Keratinocyte (primary cell): Measurements from ENCODE around the gene SLIT3. TPM values are rescaled to one million over a fixed set of nuclear protein-coding genes. Genes with fewer than 3 reads are reported as not detected.

Experiments used
- DNase-seq: peaks from one replicate; pipeline ENCODE4 v3.0.0-alpha.2; 2011; ENCODE audit warnings: low read depth, missing footprints, low spot score
- FAIRE-seq: peaks from 2 replicates; lab custom pipeline; 2011; peaks lifted over from hg19 to GRCh38; lab: Jason Lieb, UNC
- H2AFZ ChIP-seq: 2 replicates; pipeline ENCODE4 v1.6.0; 2012; ENCODE audit warnings: low read length, control low read depth, inconsistent platforms; ENCODE audit not compliant: control insufficient read depth
- H3K27ac ChIP-seq: 2 replicates; pipeline ENCODE4 v1.5.1; 2011; ENCODE audit warnings: low read length; ENCODE audit not compliant: control insufficient read depth, insufficient read depth
- H3K27me3 ChIP-seq: 3 replicates; pipeline ENCODE4 v1.6.0; 2011; ENCODE audit warnings: low read length; ENCODE audit not compliant: control insufficient read depth, insufficient read depth; ENCODE audit errors: extremely low read depth
- H3K36me3 ChIP-seq, 2 experiments: 2 replicates in 1 of 2; 3 replicates in 1 of 2; pipeline ENCODE4 v1.5.1; 2011; ENCODE audit warnings: low read length in 2 of 2, mild to moderate bottlenecking in 1 of 2; ENCODE audit not compliant: control insufficient read depth in 2 of 2, insufficient read depth in 2 of 2; ENCODE audit errors: extremely low read depth in 1 of 2
- H3K4me1 ChIP-seq: 3 replicates; pipeline ENCODE4 v1.5.1; 2011; ENCODE audit warnings: low read length; ENCODE audit not compliant: control insufficient read depth, insufficient read depth; ENCODE audit errors: extremely low read depth
- H3K4me2 ChIP-seq: 3 replicates; pipeline ENCODE4 v1.6.0; 2011; ENCODE audit warnings: low read depth, low read length; ENCODE audit not compliant: control insufficient read depth, insufficient read depth; ENCODE audit errors: extremely low read depth
- H3K4me3 ChIP-seq, 3 experiments: fragments of 200-600 bp in 1 of 3; sonication (generic) in 1 of 3; 2 replicates in 2 of 3; 3 replicates in 1 of 3; pipeline ENCODE4 v1.5.1; 2011 to 2016; ENCODE audit warnings: low read length in 3 of 3, mild to moderate bottlenecking in 3 of 3, control low read depth in 2 of 3, inconsistent platforms in 1 of 3, low read depth in 1 of 3, mixed read lengths in 1 of 3, mixed run types in 1 of 3, moderate library complexity in 1 of 3; ENCODE audit not compliant: control insufficient read depth in 2 of 3, insufficient read depth in 2 of 3; ENCODE audit errors: extremely low read depth in 1 of 3
- H3K79me2 ChIP-seq: 2 replicates; pipeline ENCODE4 v1.6.0; 2012; ENCODE audit warnings: low read length; ENCODE audit not compliant: control insufficient read depth, insufficient read depth
- H3K9ac ChIP-seq: 3 replicates; pipeline ENCODE4 v1.6.0; 2011; ENCODE audit warnings: low read length; ENCODE audit not compliant: control insufficient read depth, insufficient read depth; ENCODE audit errors: extremely low read depth
- H3K9me1 ChIP-seq: 3 replicates; pipeline ENCODE4 v1.6.0; 2011; ENCODE audit warnings: low read length; ENCODE audit not compliant: control insufficient read depth, insufficient read depth; ENCODE audit errors: extremely low read depth
- H3K9me3 ChIP-seq: 2 replicates; pipeline ENCODE4 v1.5.1; 2012; ENCODE audit warnings: low read depth, low read length; ENCODE audit not compliant: control insufficient read depth
- H4K20me1 ChIP-seq: 3 replicates; pipeline ENCODE4 v1.6.0; 2011; ENCODE audit warnings: low read length; ENCODE audit not compliant: control insufficient read depth, insufficient read depth; ENCODE audit errors: extremely low read depth
- EZH2 ChIP-seq: IDR thresholded peaks from one replicate; pipeline ENCODE4 v1.6.1; 2012; ENCODE audit warnings: inconsistent platforms, mild to moderate bottlenecking, low read length, moderate library complexity
- dilution Hi-C: fragments of 300-500 bp; cut with MboI; formaldehyde crosslinking; loops from one replicate; pipeline ENCODE4 v1.7.0; 2020; ENCODE audit warnings: low sequenced_read_pairs; ENCODE audit not compliant: extremely low pct_ligation_motif_present
- polyA plus RNA-seq, 5 experiments: library from polyadenylated mRNA; depleted of rRNA in 3 of 5; stranded (reverse) in 3 of 5; stranded (forward) in 1 of 5; unstranded in 1 of 5; fragments of >200 nt; gene quantifications; 1 replicate in 1 of 5; 2 replicates in 3 of 5; 3 replicates in 1 of 5; pipeline versions ENCODE4 v1.2.1 to v1.2.3, GENCODE V29; 2011 to 2012; ENCODE audit warnings: missing spikeins in 2 of 5, low read depth in 1 of 5, low replicate concordance in 1 of 5
- TF ChIP-seq, protein P1 (sequence below), 3 experiments: IDR thresholded peaks in 1 of 3; conservative IDR thresholded peaks in 1 of 3; optimal IDR thresholded peaks in 1 of 3; 2 replicates in 2 of 3; 3 replicates in 1 of 3; pipeline versions ENCODE3 to v1.5.1; 2011; ENCODE audit warnings: low read length in 3 of 3, mild to moderate bottlenecking in 3 of 3, moderate library complexity in 2 of 3, control low read depth in 1 of 3, inconsistent platforms in 1 of 3; ENCODE audit not compliant: insufficient read depth in 2 of 3; ENCODE audit errors: extremely low read depth in 1 of 3

Gene SLIT3
- polyA plus RNA-seq, 1 donor (not counting 4 experiments of a cell fraction or from before 2014, with no cell fraction given) = 2.4 TPM

- no peak for TF ChIP-seq EZH2
- TF ChIP-seq, protein P1, sequence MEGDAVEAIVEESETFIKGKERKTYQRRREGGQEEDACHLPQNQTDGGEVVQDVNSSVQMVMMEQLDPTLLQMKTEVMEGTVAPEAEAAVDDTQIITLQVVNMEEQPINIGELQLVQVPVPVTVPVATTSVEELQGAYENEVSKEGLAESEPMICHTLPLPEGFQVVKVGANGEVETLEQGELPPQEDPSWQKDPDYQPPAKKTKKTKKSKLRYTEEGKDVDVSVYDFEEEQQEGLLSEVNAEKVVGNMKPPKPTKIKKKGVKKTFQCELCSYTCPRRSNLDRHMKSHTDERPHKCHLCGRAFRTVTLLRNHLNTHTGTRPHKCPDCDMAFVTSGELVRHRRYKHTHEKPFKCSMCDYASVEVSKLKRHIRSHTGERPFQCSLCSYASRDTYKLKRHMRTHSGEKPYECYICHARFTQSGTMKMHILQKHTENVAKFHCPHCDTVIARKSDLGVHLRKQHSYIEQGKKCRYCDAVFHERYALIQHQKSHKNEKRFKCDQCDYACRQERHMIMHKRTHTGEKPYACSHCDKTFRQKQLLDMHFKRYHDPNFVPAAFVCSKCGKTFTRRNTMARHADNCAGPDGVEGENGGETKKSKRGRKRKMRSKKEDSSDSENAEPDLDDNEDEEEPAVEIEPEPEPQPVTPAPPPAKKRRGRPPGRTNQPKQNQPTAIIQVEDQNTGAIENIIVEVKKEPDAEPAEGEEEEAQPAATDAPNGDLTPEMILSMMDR (optimal IDR thresholded peaks at IDR 0.05 in 1 of 3, IDR thresholded peaks at IDR 0.05 in 1 of 3, conservative IDR thresholded peaks at IDR 0.05 in 1 of 3; ENCODE audit: extremely low read depth in 1 of 3, insufficient read depth in 2 of 3, low read length in 3 of 3) = no peak
- no peaks in the 10 kb centered on the region for H3K27me3 ChIP-seq
- FAIRE-seq (no peak), DNase-seq (no peak)
- no peak overlapping the region for H3K9ac ChIP-seq
- H3K36me3 ChIP-seq = no peaks in the 10 kb centered on the region
- no peak overlapping the region for H3K27ac ChIP-seq
- H4K20me1 ChIP-seq = no peaks in the 10 kb centered on the region
- no peak overlapping the region for H3K4me3 ChIP-seq
- no peaks in the 10 kb centered on the region for H3K9me3 ChIP-seq
- H3K4me1 ChIP-seq = peaks cover 10% of the 10 kb centered on the region
- no peaks in the 10 kb centered on the region for H3K9me1 ChIP-seq
- H3K4me2 ChIP-seq = no peak overlapping the region
- no peak overlapping the region for H2AFZ ChIP-seq
- dilution Hi-C loops = no loop called here
- H3K79me2 ChIP-seq = no peaks in the 10 kb centered on the region
Observed at GRCh38 chr5:169178754-169179153, 122.2 kb downstream of the SLIT3 start.

DNA sequence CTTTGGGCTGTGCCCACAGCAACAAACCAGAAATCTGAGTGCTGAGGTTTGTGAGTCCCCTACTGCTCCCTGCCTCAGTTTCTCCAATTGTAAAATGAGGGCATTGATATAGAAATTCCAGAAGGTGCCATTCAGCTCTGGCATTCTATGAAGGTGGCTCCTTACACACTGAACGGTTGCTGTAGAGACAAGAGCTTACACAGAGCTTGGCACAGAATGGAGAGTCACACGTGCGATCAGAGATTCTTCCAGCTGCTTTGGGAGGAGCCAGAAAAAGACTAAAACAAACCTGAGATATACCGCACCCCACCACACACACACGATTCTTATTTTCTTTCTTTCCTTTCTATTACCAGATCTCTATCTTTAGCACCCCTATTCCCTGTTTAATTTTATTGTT is 122.7 kb downstream of the SLIT3 start:
- no peak for DNase-seq
- no peaks in the 10 kb centered on the region for H3K27me3 ChIP-seq
- no peak for TF ChIP-seq EZH2
- TF ChIP-seq, protein P1 (optimal IDR thresholded peaks at IDR 0.05 in 1 of 3, IDR thresholded peaks at IDR 0.05 in 1 of 3, conservative IDR thresholded peaks at IDR 0.05 in 1 of 3; ENCODE audit: extremely low read depth in 1 of 3, insufficient read depth in 2 of 3, low read length in 3 of 3) = no peak
- H3K36me3 ChIP-seq = no peaks in the 10 kb centered on the region
- no peaks in the 10 kb centered on the region for H3K9me1 ChIP-seq
- no peaks in the 10 kb centered on the region for H3K79me2 ChIP-seq
- no peaks in the 10 kb centered on the region for H3K9me3 ChIP-seq
- no peak for FAIRE-seq
- H3K4me1 ChIP-seq = peaks cover 15% of the 10 kb centered on the region
- no peak overlapping the region for H2AFZ ChIP-seq
- no peak overlapping the region for H3K4me3 ChIP-seq
- H4K20me1 ChIP-seq = no peaks in the 10 kb centered on the region
- H3K27ac ChIP-seq = no peak overlapping the region
- no peak overlapping the region for H3K9ac ChIP-seq
- dilution Hi-C loops = no loop called here
- H3K4me2 ChIP-seq = no peak overlapping the region
